A673 (cell line): Measurements from ENCODE around the gene GPR84. TPM values are rescaled to one million over a fixed set of nuclear protein-coding genes. Genes with fewer than 3 reads are reported as not detected.

Source experiments
- BruUV-seq: library from RNA; stranded (reverse); fragments of 400-500 nt; replicated peaks from 2 replicates; lab custom pipeline; 2021; lab: Mats Ljungman, UMichigan
- CTCF ChIA-PET: fragments of 300-600 bp; sonication (Branson Sonifier 250); formaldehyde crosslinking; loops from one replicate; lab custom pipeline; 2022; ENCODE audit warnings: antibody characterized with exemption; lab: Charles Lee
- POLR2A ChIA-PET: fragments of 300-600 bp; sonication (Branson Sonifier 250); formaldehyde crosslinking; loops from one replicate; lab custom pipeline; 2022; ENCODE audit warnings: antibody characterized with exemption; ENCODE audit not compliant: low non-redundant PET; lab: Charles Lee
- DNase-seq: peaks from one replicate; pipeline ENCODE4 v3.0.0-alpha.2; 2015; ENCODE audit warnings: low spot score
- H3K27ac ChIP-seq: fragments of 200-600 bp; sonication (generic); 2 replicates; pipeline ENCODE4 v1.5.1; 2016; ENCODE audit warnings: mixed run types, low read depth, mild to moderate bottlenecking, mixed read lengths, antibody characterized with exemption, low read length; ENCODE audit not compliant: poor library complexity, severe bottlenecking
- H3K27me3 ChIP-seq: fragments of 200-600 bp; sonication (generic); replicated peaks from 2 replicates; pipeline ENCODE4 v1.6.1; 2017; ENCODE audit warnings: mixed run types, low read depth, mild to moderate bottlenecking, mixed read lengths, antibody characterized with exemption, low read length; ENCODE audit not compliant: insufficient read depth, poor library complexity
- H3K36me3 ChIP-seq: fragments of 200-600 bp; sonication (generic); 2 replicates; pipeline ENCODE4 v1.6.1; 2016; ENCODE audit warnings: mixed run types, mild to moderate bottlenecking, mixed read lengths, antibody characterized with exemption, low read length; ENCODE audit not compliant: insufficient read depth, poor library complexity, severe bottlenecking
- H3K4me1 ChIP-seq: fragments of 200-600 bp; sonication (generic); 2 replicates; pipeline ENCODE4 v1.6.1; 2017; ENCODE audit warnings: mixed run types, mild to moderate bottlenecking, mixed read lengths, antibody characterized with exemption, low read length; ENCODE audit not compliant: insufficient read depth, poor library complexity, severe bottlenecking
- H3K4me3 ChIP-seq: fragments of 200-600 bp; sonication (generic); 2 replicates; pipeline ENCODE4 v1.5.1; 2016; ENCODE audit warnings: low read depth, mixed run types, mild to moderate bottlenecking, mixed read lengths, low read length; ENCODE audit not compliant: poor library complexity, severe bottlenecking
- H3K9me3 ChIP-seq: fragments of 200-600 bp; sonication (generic); 2 replicates; pipeline ENCODE4 v1.6.1; 2016; ENCODE audit warnings: mixed run types, low read depth, mild to moderate bottlenecking, mixed read lengths, antibody characterized with exemption, low read length; ENCODE audit not compliant: poor library complexity, severe bottlenecking
- CTCF ChIP-seq: fragments of 300-800, 200-600 bp; sonication (generic); conservative IDR thresholded peaks from 2 replicates; pipeline ENCODE4 v1.5.1; 2017; ENCODE audit warnings: low read depth, mild to moderate bottlenecking, antibody characterized with exemption, low read length, moderate library complexity, mixed read lengths
- EZH2 ChIP-seq: fragments of 200-600 bp; sonication (generic); IDR thresholded peaks from 2 replicates; pipeline ENCODE4 v1.6.1; 2017; ENCODE audit warnings: borderline replicate concordance, low read depth, mild to moderate bottlenecking, mixed read lengths, antibody characterized with exemption, low read length; ENCODE audit not compliant: poor library complexity, severe bottlenecking
- intact Hi-C: fragments of 100-400 bp; cut with micrococcal nuclease; formaldehyde crosslinking; loops from one replicate; pipeline ENCODE4 v1.10.0; 2022; ENCODE audit not compliant: unreplicated experiment
- total RNA-seq: library from RNA; stranded (reverse); gene quantifications from 2 replicates; pipeline ENCODE4 v1.2.3, GENCODE V29; 2021

The GPR84 gene
- total RNA-seq, 1 experiment from 2014 or later = not detected

GRCh38 chr12:54340846-54341245 is 23.4 kb downstream of the GPR84 start:
- peaks cover 11% of the 10 kb centered on the region for H3K4me1 ChIP-seq
- intact Hi-C loops = no loop called here
- H3K9me3 ChIP-seq = no peaks in the 10 kb centered on the region
- H3K4me3 ChIP-seq = no peak overlapping the region
- BruUV-seq = no TSS peak
- H3K27me3 ChIP-seq = no peaks in the 10 kb centered on the region
- POLR2A ChIA-PET = no interaction called here
- TF ChIP-seq EZH2 = no peak
- no peak for TF ChIP-seq CTCF
- peaks cover 42% of the 10 kb centered on the region for H3K36me3 ChIP-seq
- CTCF ChIA-PET = no interaction called here
- no peak for DNase-seq
- H3K27ac ChIP-seq = no peak overlapping the region

GRCh38 chr12:54338698-54339296 is 25.5 kb downstream of the GPR84 start:
- peaks cover 11% of the 10 kb centered on the region for H3K4me1 ChIP-seq
- no peak overlapping the region for H3K4me3 ChIP-seq
- H3K27me3 ChIP-seq = no peaks in the 10 kb centered on the region
- no peak overlapping the region for H3K27ac ChIP-seq
- intact Hi-C loops = no loop called here
- peaks cover 31% of the 10 kb centered on the region for H3K36me3 ChIP-seq
- ChIA-PET POLR2A (interaction anchor here (0.6 kb wide), 1 partner anchor 14 kb away, joined by 6 read pairs; the partner anchor contains the start of gene COPZ1), CTCF (interaction anchor here (0.7 kb wide), 1 partner anchor 593 kb away, joined by 5 read pairs; no protein-coding TSS in a partner anchor)
- BruUV-seq = no TSS peak
- no peak for DNase-seq
- no peaks in the 10 kb centered on the region for H3K9me3 ChIP-seq
- no peak for TF ChIP-seq EZH2
- TF ChIP-seq CTCF = no peak

- Histone ChIP-seq H3K27me3 (no peaks in the 10 kb centered on the region), H3K9me3 (no peaks in the 10 kb centered on the region), H3K4me3 (no peak overlapping the region), H3K36me3 (peaks cover 23% of the 10 kb centered on the region), H3K4me1 (peaks cover 11% of the 10 kb centered on the region), H3K27ac (no peak overlapping the region)
- no TSS peak for BruUV-seq
- CTCF ChIA-PET = interaction anchor here (0.6 kb wide), 2 partner anchors 31 to 86 kb away, joined by 3 read pairs; no protein-coding TSS in a partner anchor
- no peak for TF ChIP-seq EZH2
- no peak for TF ChIP-seq CTCF
- intact Hi-C loops = loop anchor here (2.0 kb wide), 1 partner anchor 31 kb away; no protein-coding TSS in a partner anchor
- POLR2A ChIA-PET = no interaction called here
- DNase-seq = no peak
Observed at GRCh38 chr12:54337854-54338650, 26.2 kb downstream of the GPR84 start.
